ENCODE results near the gene BDKRB2. TPM values are rescaled to one million over a fixed set of nuclear protein-coding genes. Genes with fewer than 3 reads are reported as not detected.

BDKRB2 gene
- total RNA-seq, 1 experiment from 2014 or later: 0.49 TPM

GRCh38 chr14:96168581-96168980 is 36.1 kb upstream of the BDKRB2 start:
- CTCF ChIA-PET: interaction anchor here (1.5 kb wide), 1 partner anchor 68 kb away, joined by 3 read pairs; no protein-coding TSS in a partner anchor
- Histone ChIP-seq H3K4me3 (replicated peaks in 1 of 2; ENCODE audit: low read depth in 1 of 2, low read length in 2 of 2) (no peak overlapping the region), H3K27me3 (ENCODE audit: insufficient read depth, low read length) (peaks cover 12% of the 10 kb centered on the region), H3K9me2 (ENCODE audit: insufficient read depth) (no peaks in the 10 kb centered on the region), H3K9me3 (ENCODE audit: control insufficient read depth in 1 of 2, insufficient read depth in 1 of 2, low read depth in 1 of 2, low read length in 2 of 2) (no peaks in the 10 kb centered on the region), H2AFZ (ENCODE audit: low read depth, low read length, poor library complexity, severe bottlenecking) (no peak overlapping the region), H3K79me2 (ENCODE audit: insufficient read depth, low read length) (no peaks in the 10 kb centered on the region), H3K36me3 (ENCODE audit: control insufficient read depth in 1 of 2, insufficient read depth in 2 of 2, low read length in 2 of 2) (no peaks in the 10 kb centered on the region), H3K27ac (ENCODE audit: low read depth, low read length) (no peak overlapping the region), H3K4me1 (ENCODE audit: control insufficient read depth in 1 of 2, insufficient read depth in 2 of 2, low read length in 2 of 2) (peaks cover 0 to 8% of the 10 kb centered on the region in 2 experiments; a peak in 2 of 4 replicates), H3K9ac (ENCODE audit: low read length) (no peak overlapping the region), H4K20me1 (ENCODE audit: insufficient read depth) (no peaks in the 10 kb centered on the region), H3K4me2 (ENCODE audit: low read length) (no peak overlapping the region)
- TF ChIP-seq EZH2phosphoT487 (IDR thresholded peaks at IDR 0.05; ENCODE audit: borderline replicate concordance): no peak
- TF ChIP-seq ZFX (IDR thresholded peaks at IDR 0.05): no peak
- TF ChIP-seq YY1 (IDR thresholded peaks at IDR 0.05; ENCODE audit: extremely low read depth, insufficient replicate concordance, low read depth, low read length): no peak
- TF ChIP-seq MAX (IDR thresholded peaks at IDR 0.05): no peak
- no peak for TF ChIP-seq CTCF (IDR thresholded peaks at IDR 0.05 in 2 of 3, conservative IDR thresholded peaks at IDR 0.05 in 1 of 3; ENCODE audit: borderline replicate concordance in 1 of 3, insufficient read depth in 1 of 3, low read depth in 2 of 3, low read length in 2 of 3)
- TF ChIP-seq ATF3 (IDR thresholded peaks at IDR 0.05): no peak
- TF ChIP-seq SRF (IDR thresholded peaks at IDR 0.05; ENCODE audit: low read depth): no peak
- no peak for TF ChIP-seq CEBPB (IDR thresholded peaks at IDR 0.05; ENCODE audit: low read depth)
- no peak for TF ChIP-seq ZNF274 (IDR thresholded peaks at IDR 0.05; ENCODE audit: low read depth, low read length)
- no peak for TF ChIP-seq POLR2AphosphoS5 (IDR thresholded peaks at IDR 0.05; ENCODE audit: low read depth, low read length)
- POLR2A ChIA-PET: no interaction called here
- DNase-seq (ENCODE audit: low read depth, low spot score) (no peak), ATAC-seq (no peak)
- BruUV-seq (replicated peaks): no TSS peak
- RAD21 ChIA-PET (ENCODE audit: low non-redundant PET in 1 of 2, low total read pairs in 2 of 2, uncharacterized antibody in 2 of 2, unreplicated experiment in 2 of 2): no interaction called here
- intact Hi-C loops (cut with micrococcal nuclease): no loop called here

Measured in HCT116 (cell line).